Measurements from ENCODE around the gene FOXN3.

The FOXN3 gene

DNA sequence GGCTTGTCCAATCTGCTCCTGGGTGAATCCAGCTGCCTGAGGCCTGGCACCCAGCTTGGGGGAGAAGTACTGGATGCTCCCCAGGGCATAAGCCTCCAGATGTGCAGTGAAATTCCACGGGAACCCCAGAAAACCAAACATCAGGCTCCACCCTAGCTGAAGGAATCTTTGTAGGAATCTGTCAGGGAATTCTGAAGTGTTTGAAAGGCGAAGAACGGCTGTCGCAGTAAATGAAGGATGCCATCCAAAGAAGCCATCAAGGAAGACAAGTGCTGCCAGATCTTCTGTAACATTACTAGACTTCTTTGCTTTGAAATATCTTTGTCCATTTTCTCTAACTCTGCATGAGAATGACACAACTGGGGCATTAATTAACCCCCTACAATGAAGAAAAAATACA lies 219.4 kb downstream of the FOXN3 start:
- no peak for DNase-seq (ENCODE audit: low read depth, low spot score)

- no peak for DNase-seq (ENCODE audit: low read depth, low spot score)
Observed at GRCh38 chr14:89196545-89196944, 220.5 kb downstream of the FOXN3 start.

- DNase-seq (ENCODE audit: low read depth, low spot score) = no peak
Observed at GRCh38 chr14:89194376-89194775, 222.7 kb downstream of the FOXN3 start.

DNA sequence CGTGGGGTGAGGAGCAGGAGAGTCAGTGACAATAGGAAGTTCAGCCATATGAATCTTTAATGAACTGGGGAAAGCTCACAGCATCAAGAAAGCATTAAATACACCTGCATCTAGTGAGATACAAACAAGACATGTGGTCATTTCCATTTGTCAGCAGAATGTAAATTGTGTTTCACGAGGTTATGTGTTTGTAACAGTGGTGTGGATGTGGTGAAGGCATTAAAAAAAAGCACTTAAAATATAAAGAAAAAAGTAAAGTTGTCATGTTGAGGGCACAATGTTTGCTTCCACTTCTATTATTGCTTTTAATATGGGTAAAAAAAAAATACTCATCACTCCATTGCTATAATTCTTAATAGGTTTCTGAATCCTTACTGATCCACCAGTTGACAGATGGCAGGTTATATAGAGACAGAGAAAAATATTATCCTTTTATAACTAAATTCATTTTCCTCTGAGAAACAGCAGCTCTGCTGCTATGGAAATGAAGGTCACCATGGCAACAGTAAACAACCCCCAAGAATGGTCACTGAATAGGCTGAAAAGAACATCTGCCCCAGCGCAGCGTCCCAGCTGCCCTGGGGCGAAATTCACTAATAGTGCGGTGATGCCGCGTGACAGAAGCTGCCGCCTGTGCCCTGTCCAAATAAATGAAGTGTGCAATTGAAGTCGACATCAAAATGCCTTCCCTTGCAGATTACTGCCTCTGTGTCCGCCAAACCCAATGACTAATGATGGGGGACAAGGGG lies 226.1 kb downstream of the FOXN3 start:
- no peak for DNase-seq (ENCODE audit: low read depth, low spot score)

GRCh38 chr14:89188492-89188891 lies 228.5 kb downstream of the FOXN3 start:
- no peak for DNase-seq (ENCODE audit: low read depth, low spot score)

- no peak for DNase-seq (ENCODE audit: low read depth, low spot score)
Observed at GRCh38 chr14:89187501-89187900, 229.5 kb downstream of the FOXN3 start.

DNA sequence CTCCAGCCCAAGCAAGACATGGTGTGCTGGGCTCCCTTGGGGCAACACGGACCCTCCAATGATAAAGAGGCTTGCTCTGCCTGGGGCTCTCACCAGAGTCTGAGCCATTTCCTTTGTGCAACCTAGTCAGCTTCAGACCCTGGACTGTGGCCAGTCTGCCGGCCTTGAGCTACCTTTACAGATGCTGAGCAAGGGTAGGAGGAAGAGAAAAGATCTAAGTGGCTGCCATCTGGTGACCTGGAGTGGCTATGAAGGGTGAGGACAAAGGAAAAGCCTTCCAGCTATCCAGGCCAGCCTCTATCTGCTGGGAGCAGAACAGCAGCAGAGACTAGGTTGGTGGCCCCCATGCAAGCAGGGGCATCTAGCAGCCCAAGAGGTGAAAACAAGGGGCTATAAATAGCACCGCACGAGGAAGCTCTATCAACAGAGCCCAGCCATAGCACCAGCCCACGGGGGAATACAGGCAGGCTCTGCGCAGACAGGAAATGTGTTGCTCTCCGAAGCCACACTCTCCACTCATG lies 230.1 kb downstream of the FOXN3 start:
- DNase-seq (ENCODE audit: low read depth, low spot score) = no peak

DNA sequence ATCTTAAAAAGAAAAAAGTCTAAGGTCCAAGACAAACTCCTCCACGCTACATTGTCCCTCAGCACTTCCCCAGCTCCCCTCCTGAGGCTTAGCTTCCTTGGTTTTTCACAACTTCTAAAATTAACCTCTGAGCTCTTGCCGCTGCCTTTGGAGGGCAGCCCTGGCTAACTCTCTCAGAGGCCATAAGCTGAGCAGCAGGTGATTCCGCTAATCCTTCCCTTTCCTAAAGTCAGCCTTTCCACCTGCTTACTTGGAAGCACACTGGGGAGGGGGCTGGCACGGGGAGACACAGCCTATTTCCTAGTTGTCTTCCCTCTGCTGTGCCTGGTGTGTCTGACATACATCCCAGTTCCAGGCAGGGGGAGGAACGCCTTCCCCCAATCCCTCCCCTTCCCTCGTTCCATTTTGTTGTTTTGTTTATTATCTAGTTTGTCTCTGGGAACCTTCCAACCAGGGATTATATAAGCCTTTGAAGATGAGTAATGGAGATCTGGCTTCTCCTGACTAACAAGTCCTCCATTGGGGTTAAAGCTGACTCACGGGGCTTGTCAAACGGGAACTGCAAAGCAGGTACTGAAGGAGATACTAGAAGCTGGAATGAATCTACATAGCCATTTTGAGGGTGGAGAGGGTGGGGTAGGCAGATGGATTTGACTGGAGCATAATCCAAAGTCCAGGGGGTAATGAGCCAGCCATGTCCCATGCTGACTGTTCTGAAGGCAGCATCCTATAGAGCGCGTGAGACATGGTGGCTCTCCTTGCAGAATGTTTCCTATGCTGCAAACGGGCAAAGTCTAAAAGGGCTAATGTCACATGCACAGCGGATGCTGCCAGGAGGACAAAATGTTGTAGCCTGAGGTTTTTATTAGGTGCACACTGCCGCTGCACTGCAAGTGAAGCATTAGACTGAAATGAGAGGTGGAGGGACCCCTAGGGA lies 230.8 kb downstream of the FOXN3 start:
- no peak for DNase-seq (ENCODE audit: low read depth, low spot score)

GRCh38 chr14:89184952-89185351 lies 232.1 kb downstream of the FOXN3 start:
- DNase-seq (ENCODE audit: low read depth, low spot score) = no peak

DNA sequence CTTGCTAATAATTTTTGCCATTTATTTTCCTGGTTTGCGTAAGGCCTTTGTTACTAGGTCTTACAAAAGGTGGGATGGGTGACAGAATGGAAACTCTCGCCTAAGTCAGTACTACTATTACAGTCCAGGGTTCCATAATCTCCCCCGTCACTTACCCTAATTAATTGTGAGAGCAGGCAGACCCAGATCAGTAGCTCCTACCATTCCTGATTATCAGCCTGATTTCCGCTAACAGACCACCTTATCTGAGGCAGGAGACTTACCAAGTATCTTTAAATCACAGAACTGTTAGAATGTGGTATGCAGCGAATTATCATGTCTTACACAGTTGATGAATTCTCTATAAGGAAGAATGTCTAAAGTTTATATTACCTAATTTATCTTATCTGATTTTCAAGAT lies 234.7 kb downstream of the FOXN3 start:
- no peak for DNase-seq (ENCODE audit: low read depth, low spot score)

- DNase-seq (ENCODE audit: low read depth, low spot score) = no peak
Observed at GRCh38 chr14:89180546-89180945, 236.5 kb downstream of the FOXN3 start.

DNA sequence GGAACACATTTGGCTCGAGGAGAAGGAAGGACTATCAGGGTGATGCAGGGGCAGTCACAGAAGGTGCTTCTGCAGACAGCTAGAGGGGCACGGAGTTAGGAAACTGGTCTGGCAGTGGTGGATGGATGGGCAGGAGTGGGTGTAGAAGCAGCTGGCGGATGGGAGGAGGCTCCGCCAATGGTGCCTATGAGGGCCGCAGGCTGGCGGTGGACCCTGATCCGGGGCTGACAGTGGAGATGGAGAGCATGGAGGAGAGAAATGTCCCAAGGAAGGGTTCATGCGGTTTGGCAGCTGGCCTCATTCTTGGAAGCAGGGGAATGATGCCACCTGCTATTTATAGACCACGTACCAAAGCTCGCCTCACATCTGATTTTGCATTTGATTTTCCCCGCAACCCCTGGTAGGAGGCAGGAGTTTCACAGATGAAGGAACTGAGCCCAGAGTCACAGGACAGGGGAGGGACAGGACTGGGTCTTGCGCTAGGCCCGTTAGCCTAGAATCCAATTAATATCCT lies 237.1 kb downstream of the FOXN3 start:
- no peak for DNase-seq (ENCODE audit: low read depth, low spot score)

- DNase-seq (ENCODE audit: low read depth, low spot score) = no peak
Observed at GRCh38 chr14:89178800-89179535, 238.1 kb downstream of the FOXN3 start.

GRCh38 chr14:89178376-89178775 lies 238.7 kb downstream of the FOXN3 start:
- no peak for DNase-seq (ENCODE audit: low read depth, low spot score)

- no peak for DNase-seq (ENCODE audit: low read depth, low spot score)
Observed at GRCh38 chr14:89175881-89176799, 240.9 kb downstream of the FOXN3 start.

DNA sequence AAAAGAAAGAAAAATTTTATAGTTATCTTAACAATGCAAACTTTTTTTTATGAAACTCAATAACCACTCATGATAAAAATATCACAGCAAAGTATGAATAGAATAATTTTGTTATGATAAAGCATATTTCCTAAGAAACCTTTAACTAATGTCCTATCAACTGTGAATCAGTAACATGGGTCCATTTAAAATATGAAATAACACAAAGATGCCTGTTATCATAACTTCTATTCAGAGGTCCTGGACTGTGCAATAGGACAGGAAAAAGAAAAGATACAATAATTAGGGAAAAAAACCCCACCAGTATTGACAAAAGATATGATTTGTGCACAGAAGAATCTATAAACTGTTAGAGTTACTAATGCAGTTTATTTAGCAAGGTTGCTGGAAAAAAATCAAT lies 245.4 kb downstream of the FOXN3 start:
- DNase-seq (ENCODE audit: low read depth, low spot score) = no peak

DNA sequence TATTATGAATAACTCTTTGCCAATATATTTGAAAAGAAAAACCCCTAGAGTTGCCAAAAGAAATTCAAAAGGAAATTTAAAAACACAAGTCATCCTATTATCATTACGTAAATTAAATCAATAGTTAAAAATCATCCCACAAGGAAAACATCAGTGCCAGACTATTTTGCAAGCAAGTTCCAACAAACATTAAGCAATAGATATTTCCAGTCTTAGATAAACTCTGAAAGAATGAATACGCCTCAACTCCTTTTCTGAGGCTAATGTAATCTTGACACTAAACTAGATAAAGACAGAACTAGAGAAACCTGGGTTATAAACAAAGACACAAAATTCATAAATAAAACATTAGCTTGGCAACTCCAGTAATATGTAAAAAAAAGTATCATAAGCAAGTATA lies 245.9 kb downstream of the FOXN3 start:
- DNase-seq (ENCODE audit: low read depth, low spot score) = no peak

GRCh38 chr14:89167705-89168104 lies 249.3 kb downstream of the FOXN3 start:
- no peak for DNase-seq (ENCODE audit: low read depth, low spot score)

GRCh38 chr14:89166633-89167032 lies 250.4 kb downstream of the FOXN3 start:
- DNase-seq (ENCODE audit: low read depth, low spot score) = no peak

All from activated naive CD8-positive, alpha-beta T cell treated with anti-CD3 and anti-CD28 coated beads, Interleukin-2, amount 50 U/mL, for 16 hours (primary cell).